Renal cortical epithelial cell (primary cell): ENCODE data around the gene KRTAP4-16. TPM values are rescaled to one million over a fixed set of nuclear protein-coding genes. Genes with fewer than 3 reads are reported as not detected.

ENCODE experiments used
- total RNA-seq: library from RNA; depleted of rRNA; stranded (reverse); fragments of >200 nt; gene quantifications from 2 replicates; pipeline ENCODE4 v1.2.3, GENCODE V29; 2014

The KRTAP4-16 gene
- total RNA-seq, 1 donor from 2014 or later: not detected

Other genes with a start within 250 kb of the KRTAP4-16 start
- not detected in 2 replicates for gene KRT12, start 235.0 kb downstream of the KRTAP4-16 start, total RNA-seq
- gene KRT20, start 217.0 kb downstream of the KRTAP4-16 start, total RNA-seq: not detected in 2 replicates
- 1.2 and 68.1 TPM in 2 replicates for gene KRT23, start 164.6 kb downstream of the KRTAP4-16 start, total RNA-seq
- gene KRT39, start 135.3 kb downstream of the KRTAP4-16 start, total RNA-seq: not detected in 2 replicates
- gene KRT40, start 117.9 kb downstream of the KRTAP4-16 start, total RNA-seq: not detected in 2 replicates
- not detected in 2 replicates for gene KRTAP3-3, start 108.0 kb downstream of the KRTAP4-16 start, total RNA-seq
- not detected in 2 replicates for gene KRTAP3-2, start 102.3 kb downstream of the KRTAP4-16 start, total RNA-seq
- not detected in 2 replicates for gene KRTAP3-1, start 93.1 kb downstream of the KRTAP4-16 start, total RNA-seq
- gene KRTAP1-5, start 75.0 kb downstream of the KRTAP4-16 start, total RNA-seq: not detected in 2 replicates
- not detected in 2 replicates for gene KRTAP1-4, start 72.0 kb downstream of the KRTAP4-16 start, total RNA-seq
- gene KRTAP1-3, start 67.3 kb downstream of the KRTAP4-16 start, total RNA-seq: not detected in 2 replicates
- 0.25 and 0.35 TPM in 2 replicates for gene KRTAP1-1, start 60.8 kb downstream of the KRTAP4-16 start, total RNA-seq
- not detected in 2 replicates for gene KRTAP2-1, start 54.9 kb downstream of the KRTAP4-16 start, total RNA-seq
- 0.15 TPM in 1 of 2 replicates, not detected in the other for gene KRTAP2-2, start 47.0 kb downstream of the KRTAP4-16 start, total RNA-seq
- gene KRTAP2-3, start 42.1 kb downstream of the KRTAP4-16 start, total RNA-seq: 0.55 and 5.9 TPM in 2 replicates
- gene KRTAP2-4, start 36.3 kb downstream of the KRTAP4-16 start, total RNA-seq: not detected in 2 replicates
- gene KRTAP4-7, start 18.1 kb downstream of the KRTAP4-16 start, total RNA-seq: not detected in 2 replicates
- not detected in 2 replicates for gene KRTAP4-8, start 4.1 kb downstream of the KRTAP4-16 start, total RNA-seq
- not detected in 2 replicates for gene KRTAP4-9, start 3.2 kb upstream of the KRTAP4-16 start, total RNA-seq
- gene KRTAP4-11, start 16.2 kb upstream of the KRTAP4-16 start, total RNA-seq: not detected in 2 replicates
- gene KRTAP4-12, start 22.0 kb upstream of the KRTAP4-16 start, total RNA-seq: not detected in 2 replicates
- not detected in 2 replicates for gene KRTAP4-6, start 38.3 kb upstream of the KRTAP4-16 start, total RNA-seq
- gene KRTAP4-5, start 47.6 kb upstream of the KRTAP4-16 start, total RNA-seq: not detected in 2 replicates
- not detected in 2 replicates for gene KRTAP4-4, start 58.5 kb upstream of the KRTAP4-16 start, total RNA-seq
- not detected in 2 replicates for gene KRTAP4-3, start 66.0 kb upstream of the KRTAP4-16 start, total RNA-seq
- not detected in 2 replicates for gene KRTAP4-2, start 76.0 kb upstream of the KRTAP4-16 start, total RNA-seq
- not detected in 2 replicates for gene KRTAP4-1, start 82.7 kb upstream of the KRTAP4-16 start, total RNA-seq
- gene KRTAP9-1, start 87.7 kb upstream of the KRTAP4-16 start, total RNA-seq: not detected in 2 replicates
- gene KRTAP9-2, start 124.4 kb upstream of the KRTAP4-16 start, total RNA-seq: not detected in 2 replicates
- not detected in 2 replicates for gene KRTAP9-3, start 130.2 kb upstream of the KRTAP4-16 start, total RNA-seq
- gene KRTAP9-8, start 135.8 kb upstream of the KRTAP4-16 start, total RNA-seq: not detected in 2 replicates
- gene KRTAP9-4, start 147.5 kb upstream of the KRTAP4-16 start, total RNA-seq: not detected in 2 replicates
- gene KRTAP9-9, start 153.2 kb upstream of the KRTAP4-16 start, total RNA-seq: not detected in 2 replicates
- not detected in 2 replicates for gene KRTAP9-6, start 163.2 kb upstream of the KRTAP4-16 start, total RNA-seq
- gene KRTAP9-7, start 173.5 kb upstream of the KRTAP4-16 start, total RNA-seq: not detected in 2 replicates
- not detected in 2 replicates for gene KRTAP29-1, start 200.6 kb upstream of the KRTAP4-16 start, total RNA-seq
- gene KRTAP16-1, start 207.1 kb upstream of the KRTAP4-16 start, total RNA-seq: not detected in 2 replicates
- gene KRTAP17-1, start 213.5 kb upstream of the KRTAP4-16 start, total RNA-seq: not detected in 2 replicates
- not detected in 2 replicates for gene KRT33A, start 248.6 kb upstream of the KRTAP4-16 start, total RNA-seq